Measurements from ENCODE around the gene MUC6. TPM values are rescaled to one million over a fixed set of nuclear protein-coding genes. Genes with fewer than 3 reads are reported as not detected.
A peak's percentile ranks its signal among the peaks of the same experiment; 100 is the strongest.

MUC6 gene
- total RNA-seq, 3 donors from 2014 or later (not counting 1 experiment from before 2014, with no cell fraction given): not detected

DNA sequence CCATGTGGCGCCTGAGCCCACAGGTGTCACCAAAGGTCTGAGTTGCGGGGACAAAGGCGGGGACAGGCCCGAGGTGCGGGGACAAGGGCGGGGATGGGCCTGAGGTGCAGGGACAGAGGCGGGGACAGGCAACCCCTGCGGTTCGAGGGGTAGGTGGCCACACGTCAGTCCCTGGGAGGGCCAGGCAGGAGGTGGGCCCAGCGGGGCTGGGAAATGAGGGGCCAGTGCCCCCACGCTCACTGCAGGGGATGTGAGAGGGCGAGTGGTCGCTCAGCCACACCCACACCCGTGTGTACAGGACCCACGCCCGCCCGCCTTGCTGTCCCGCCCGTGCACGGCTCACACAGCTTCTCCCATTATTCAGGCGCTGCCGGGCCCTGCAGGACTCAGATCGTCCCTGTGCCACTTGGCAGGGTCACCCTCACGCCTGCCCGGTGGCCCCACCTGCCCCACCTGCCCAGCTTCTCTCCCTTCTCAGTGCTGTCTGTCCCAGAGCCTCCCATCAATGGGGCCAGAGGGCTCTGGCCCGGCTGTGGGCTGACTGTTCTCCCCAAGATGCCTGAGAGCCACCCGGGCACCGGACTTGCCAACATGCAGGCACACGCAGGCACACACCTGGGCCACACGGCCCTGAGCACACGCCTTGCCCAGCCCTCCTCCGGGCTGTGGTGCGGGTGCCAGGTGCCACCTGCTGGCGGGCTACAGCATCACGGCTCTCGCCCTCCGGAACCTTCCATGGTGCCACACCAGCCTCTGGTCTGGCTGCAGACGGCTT is 14.2 kb upstream of the MUC6 start:
- Histone ChIP-seq H3K4me1 (ENCODE audit: control insufficient read depth, insufficient read depth, low read length) (peaks cover 18% of the 10 kb centered on the region), H3K27ac (ENCODE audit: low read length) (no peak overlapping the region), H3K36me3 (ENCODE audit: control insufficient read depth, insufficient read depth, low read length) (no peaks in the 10 kb centered on the region), H3K9me3 (ENCODE audit: control insufficient read depth, insufficient read depth, low read length) (no peaks in the 10 kb centered on the region), H3K27me3 (ENCODE audit: control insufficient read depth, insufficient read depth, low read length) (peaks cover 5% of the 10 kb centered on the region), H3K4me3 (ENCODE audit: low read length) (no peak overlapping the region)
- H3K4me1 Mint-ChIP-seq: peaks cover 18% of the 10 kb centered on the region in 2 donors
- no peaks in the 10 kb centered on the region for H3K9me3 Mint-ChIP-seq
- DNase-seq (peak; percentile 63 to 85), ATAC-seq (peak in 2 of 3 donors; percentile 98 to 99)
- WGBS (ENCODE audit: insufficient coverage): 50% methylated on average over 39 of the region's 39 CpGs
- TF ChIP-seq, protein P1, sequence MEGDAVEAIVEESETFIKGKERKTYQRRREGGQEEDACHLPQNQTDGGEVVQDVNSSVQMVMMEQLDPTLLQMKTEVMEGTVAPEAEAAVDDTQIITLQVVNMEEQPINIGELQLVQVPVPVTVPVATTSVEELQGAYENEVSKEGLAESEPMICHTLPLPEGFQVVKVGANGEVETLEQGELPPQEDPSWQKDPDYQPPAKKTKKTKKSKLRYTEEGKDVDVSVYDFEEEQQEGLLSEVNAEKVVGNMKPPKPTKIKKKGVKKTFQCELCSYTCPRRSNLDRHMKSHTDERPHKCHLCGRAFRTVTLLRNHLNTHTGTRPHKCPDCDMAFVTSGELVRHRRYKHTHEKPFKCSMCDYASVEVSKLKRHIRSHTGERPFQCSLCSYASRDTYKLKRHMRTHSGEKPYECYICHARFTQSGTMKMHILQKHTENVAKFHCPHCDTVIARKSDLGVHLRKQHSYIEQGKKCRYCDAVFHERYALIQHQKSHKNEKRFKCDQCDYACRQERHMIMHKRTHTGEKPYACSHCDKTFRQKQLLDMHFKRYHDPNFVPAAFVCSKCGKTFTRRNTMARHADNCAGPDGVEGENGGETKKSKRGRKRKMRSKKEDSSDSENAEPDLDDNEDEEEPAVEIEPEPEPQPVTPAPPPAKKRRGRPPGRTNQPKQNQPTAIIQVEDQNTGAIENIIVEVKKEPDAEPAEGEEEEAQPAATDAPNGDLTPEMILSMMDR (IDR thresholded peaks at IDR 0.05): peak; percentile 81
- no peaks in the 10 kb centered on the region for H3K36me3 Mint-ChIP-seq
- H3K4me3 Mint-ChIP-seq: no peak overlapping the region
- intact Hi-C loops (cut with micrococcal nuclease): loop anchor here (1.0 kb wide), 1 partner anchor 202 kb away; no protein-coding TSS in a partner anchor
- no peak overlapping the region for H3K27ac Mint-ChIP-seq
- peaks cover 0 to 7% of the 10 kb centered on the region in 2 donors for H3K27me3 Mint-ChIP-seq (ENCODE audit: low read depth in 2 of 2)

DNA sequence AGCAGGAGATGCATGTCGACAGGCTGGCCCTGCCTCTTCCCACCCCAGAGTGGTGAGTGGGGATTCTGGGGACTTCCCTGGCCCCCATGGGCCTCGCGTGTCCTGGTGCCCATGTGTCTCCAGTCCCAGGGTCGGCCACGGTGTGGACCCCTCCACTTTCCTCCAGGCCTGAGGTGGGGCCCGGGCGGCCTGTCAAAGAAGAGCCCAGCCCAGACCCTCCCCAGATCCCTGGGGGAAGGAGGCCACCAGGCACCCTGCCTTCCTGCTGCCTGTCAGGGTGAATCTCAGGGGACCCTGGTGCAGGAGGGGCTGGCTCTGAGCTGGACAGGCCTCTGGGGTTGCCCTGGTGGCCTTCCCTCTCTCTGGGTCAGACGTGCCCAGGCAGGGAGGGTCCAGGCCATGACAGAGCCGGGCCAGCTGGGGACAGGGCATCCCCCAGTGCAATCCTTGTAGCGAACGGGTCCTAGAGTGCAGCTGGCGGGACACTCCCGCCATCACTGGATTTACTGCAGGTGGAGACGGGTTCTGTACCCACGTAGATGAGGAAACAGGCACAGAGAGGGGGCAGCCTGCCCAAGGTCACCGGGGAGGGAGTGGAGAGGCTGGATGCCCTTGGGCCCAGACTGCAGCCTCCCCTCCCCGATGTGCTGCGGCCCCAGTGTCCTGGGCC is 13.5 kb upstream of the MUC6 start:
- H3K36me3 ChIP-seq (ENCODE audit: control insufficient read depth, insufficient read depth, low read length): no peaks in the 10 kb centered on the region
- peaks cover 5% of the 10 kb centered on the region for H3K27me3 ChIP-seq (ENCODE audit: control insufficient read depth, insufficient read depth, low read length)
- peaks cover 19% of the 10 kb centered on the region for H3K4me1 ChIP-seq (ENCODE audit: control insufficient read depth, insufficient read depth, low read length)
- H3K9me3 Mint-ChIP-seq: no peaks in the 10 kb centered on the region
- no peaks in the 10 kb centered on the region for H3K36me3 Mint-ChIP-seq
- TF ChIP-seq, protein P1 (IDR thresholded peaks at IDR 0.05): no peak
- peaks cover 0 to 7% of the 10 kb centered on the region in 2 donors for H3K27me3 Mint-ChIP-seq (ENCODE audit: low read depth in 2 of 2)
- no peak overlapping the region for H3K4me3 Mint-ChIP-seq
- intact Hi-C loops (cut with micrococcal nuclease): no loop called here
- H3K27ac Mint-ChIP-seq: no peak overlapping the region
- ATAC-seq (no peak), DNase-seq (no peak)
- H3K9me3 ChIP-seq (ENCODE audit: control insufficient read depth, insufficient read depth, low read length): no peaks in the 10 kb centered on the region
- 74% methylated on average over 18 of the region's 18 CpGs for WGBS (ENCODE audit: insufficient coverage)
- no peak overlapping the region for H3K27ac ChIP-seq (ENCODE audit: low read length)
- no peak overlapping the region for H3K4me3 ChIP-seq (ENCODE audit: low read length)
- peaks cover 18% of the 10 kb centered on the region in 2 donors for H3K4me1 Mint-ChIP-seq

DNA sequence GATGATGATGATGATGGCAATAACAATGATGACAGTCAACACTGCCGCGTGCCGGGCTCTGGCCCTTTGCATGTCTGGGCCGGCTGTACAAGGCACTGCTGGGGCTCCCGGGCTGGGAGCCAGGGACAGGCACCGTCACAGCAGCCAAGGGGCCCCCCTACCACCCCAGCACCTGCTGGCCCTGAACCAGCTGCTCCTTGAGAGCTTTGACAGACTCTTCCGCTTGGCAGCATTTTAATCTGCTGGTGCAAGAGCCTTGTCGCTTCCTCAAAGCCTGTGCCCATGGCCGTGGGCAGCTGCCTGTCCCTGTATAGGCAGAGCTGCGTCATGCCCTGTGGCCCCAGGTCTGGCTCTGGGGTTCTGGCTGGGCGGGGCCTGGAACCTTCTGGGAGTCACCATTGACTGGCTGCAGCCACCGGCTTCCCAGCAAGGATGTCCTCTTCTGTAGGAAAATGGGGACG is 12.9 kb upstream of the MUC6 start:
- Mint-ChIP-seq H3K27me3 (ENCODE audit: low read depth in 2 of 2) (peaks cover 0 to 7% of the 10 kb centered on the region in 2 donors), H3K27ac (no peak overlapping the region), H3K4me3 (no peak overlapping the region), H3K36me3 (no peaks in the 10 kb centered on the region), H3K4me1 (peaks cover 18% of the 10 kb centered on the region in 2 donors), H3K9me3 (no peaks in the 10 kb centered on the region)
- DNase-seq: no peak
- Histone ChIP-seq H3K27ac (ENCODE audit: low read length) (no peak overlapping the region), H3K4me3 (ENCODE audit: low read length) (no peak overlapping the region), H3K4me1 (ENCODE audit: control insufficient read depth, insufficient read depth, low read length) (peaks cover 19% of the 10 kb centered on the region), H3K9me3 (ENCODE audit: control insufficient read depth, insufficient read depth, low read length) (no peaks in the 10 kb centered on the region), H3K27me3 (ENCODE audit: control insufficient read depth, insufficient read depth, low read length) (peaks cover 5% of the 10 kb centered on the region), H3K36me3 (ENCODE audit: control insufficient read depth, insufficient read depth, low read length) (no peaks in the 10 kb centered on the region)
- intact Hi-C loops (cut with micrococcal nuclease): no loop called here
- TF ChIP-seq, protein P1 (IDR thresholded peaks at IDR 0.05): no peak
- ATAC-seq: no peak
- 61% methylated on average over 13 of the region's 13 CpGs for WGBS (ENCODE audit: insufficient coverage)
